Omental fat pad (tissue), 4 donors: Measurements from ENCODE around the gene NR3C2. TPM values are rescaled to one million over a fixed set of nuclear protein-coding genes. Genes with fewer than 3 reads are reported as not detected.

Experiments
- ATAC-seq: fragments of 150-250 bp; one replicate; pipeline ENCODE4 v1.9.1; 2016; ENCODE audit warnings: mild to moderate bottlenecking, moderate library complexity; ENCODE audit not compliant: low FRiP score
- DNase-seq: peaks from one replicate; pipeline ENCODE4 v3.0.0-alpha.2; 2019; ENCODE audit warnings: low spot score
- CTCF ChIP-seq, 3 donors: fragments of 450-650 bp; IDR thresholded peaks; one replicate each; pipeline ENCODE4 v1.5.1; 2016 to 2017; ENCODE audit warnings: antibody characterized with exemption in 3 of 3, mild to moderate bottlenecking in 3 of 3, moderate library complexity in 2 of 3
- total RNA-seq, 4 donors: library from RNA; depleted of rRNA; stranded (reverse); fragments of >200 nt; gene quantifications; one replicate each; pipeline ENCODE4 v1.1.0, GENCODE V29; 2016

Gene NR3C2
- total RNA-seq, 4 donors from 2014 or later: 7.4 to 28.1 (median 12.1) TPM

GRCh38 chr4:148116969-148117368, 325.2 kb downstream of the NR3C2 start:
- ATAC-seq (no peak), DNase-seq (no peak)
- no peak for TF ChIP-seq CTCF (IDR thresholded peaks at IDR 0.05)

GRCh38 chr4:148116264-148116663, 325.9 kb downstream of the NR3C2 start:
- ATAC-seq: no peak
- no peak for DNase-seq
- no peak for TF ChIP-seq CTCF (IDR thresholded peaks at IDR 0.05)

- no peak for DNase-seq
- no peak for ATAC-seq
These were observed 327.8 kb downstream of the NR3C2 start for GRCh38 chr4:148114436-148114835.

GRCh38 chr4:148112231-148112982, 329.8 kb downstream of the NR3C2 start:
- no peak for ATAC-seq
- TF ChIP-seq CTCF (IDR thresholded peaks at IDR 0.05): no peak
- no peak for DNase-seq

More at GRCh38 chr4:148114436-148114835, 327.8 kb downstream of the NR3C2 start:
- no peak for TF ChIP-seq CTCF (IDR thresholded peaks at IDR 0.05)

GRCh38 chr4:148110169-148110568, 332.0 kb downstream of the NR3C2 start:
- ATAC-seq (no peak), DNase-seq (no peak)
- TF ChIP-seq CTCF (IDR thresholded peaks at IDR 0.05): no peak

GRCh38 chr4:148109216-148109615, 333.0 kb downstream of the NR3C2 start:
- DNase-seq (no peak), ATAC-seq (no peak)
- no peak for TF ChIP-seq CTCF (IDR thresholded peaks at IDR 0.05)

GRCh38 chr4:148108766-148109165, 333.4 kb downstream of the NR3C2 start:
- no peak for ATAC-seq
- no peak for TF ChIP-seq CTCF (IDR thresholded peaks at IDR 0.05)
- no peak for DNase-seq
